Psoas muscle (tissue), 8 donors: Measurements from ENCODE around the gene EFTUD2. TPM values are rescaled to one million over a fixed set of nuclear protein-coding genes. Genes with fewer than 3 reads are reported as not detected.

Source experiments
- ATAC-seq, 4 donors: fragments of 200-7000 bp; cut with Tn5 transposase; one replicate each; pipeline ENCODE4 v1.9.1; 2020; ENCODE audit warnings: moderate library complexity in 3 of 4, mild to moderate bottlenecking in 2 of 4
- DNase-seq, 2 donors: peaks; one replicate each; pipeline ENCODE4 v3.0.0-alpha.2; 2020
- H3K27ac ChIP-seq: fragments of 200-600 bp; one replicate; pipeline ENCODE4 v1.8.0; 2022
- H3K27me3 ChIP-seq, 3 donors: fragments of 200-600 bp in 1 of 3; one replicate each; pipeline versions ENCODE4 v1.6.1 to v1.8.0; 2013 to 2022; ENCODE audit warnings: low read length in 2 of 3, mild to moderate bottlenecking in 2 of 3, moderate library complexity in 1 of 3; ENCODE audit not compliant: insufficient read depth in 3 of 3
- H3K36me3 ChIP-seq, 2 donors: fragments of 200-600 bp in 1 of 2; one replicate each; pipeline versions ENCODE4 v1.6.1 to v1.8.0; 2013 to 2022; ENCODE audit warnings: low read depth in 1 of 2, mild to moderate bottlenecking in 1 of 2, moderate library complexity in 1 of 2; ENCODE audit not compliant: insufficient read depth in 1 of 2
- H3K4me1 ChIP-seq: fragments of 200-600 bp; one replicate; pipeline ENCODE4 v1.8.0; 2022
- H3K4me3 ChIP-seq: fragments of 200-600 bp; one replicate; pipeline ENCODE4 v1.8.0; 2022; ENCODE audit warnings: mild to moderate bottlenecking
- H3K9me3 ChIP-seq: fragments of 200-600 bp; one replicate; pipeline ENCODE4 v1.8.0; 2022
- CTCF ChIP-seq: fragments of 200-600 bp; IDR thresholded peaks from one replicate; pipeline ENCODE4 v1.8.0; 2022; ENCODE audit warnings: antibody characterized with exemption
- WGBS, 3 donors: extraction: QIAGEN DNeasy Blood & Tissue Kit; methylation state at CpG; one replicate each; pipeline versions ENCODE4 v1.1.6 to v1.1.7; 2013; 5-methylcytosine and 5-hydroxymethylcytosine counted together
- intact Hi-C, 2 donors: fragments of 100-400 bp; cut with DNase I; formaldehyde crosslinking; loops; one replicate each; pipeline versions ENCODE4 v1.11.0 to v1.14.2; 2022
- polyA plus RNA-seq, 3 donors: library from polyadenylated mRNA; stranded (reverse); fragments of 200-250 nt; gene quantifications; one replicate each; pipeline ENCODE4 v1.2.3, GENCODE V29; 2013
- total RNA-seq, 4 donors: library from RNA; stranded (reverse); fragmentation: NEBNext Ultra II Directional in 2 of 4; extraction: Animal tissue kit (Norgen Biotek cat#: 25700) in 2 of 4; gene quantifications; one replicate each; pipeline versions ENCODE4 v1.2.1 to v1.2.4, GENCODE V29; 2021 to 2023
- donor health status: healthy with polysubstance abuse.
- donor health status: DM: no; HTN: no; CAD: no; lungs with moderate emphysema.
- donor health status: Bipolar disorder and iron deficiency.
- donor health status: healthy.
- donor health status: DM: yes; HTN: yes; CAD: no.
- donor health status: DM: no; HTN: no; CAD: no.
- donor health status: DM: no; HTN: no; CAD: no.
- donor health status: DM: yes; HTN: yes; CAD: no.

EFTUD2 gene
- total and polyA plus RNA-seq, 7 donors: 46.0 to 114 (median 102) TPM

DNA sequence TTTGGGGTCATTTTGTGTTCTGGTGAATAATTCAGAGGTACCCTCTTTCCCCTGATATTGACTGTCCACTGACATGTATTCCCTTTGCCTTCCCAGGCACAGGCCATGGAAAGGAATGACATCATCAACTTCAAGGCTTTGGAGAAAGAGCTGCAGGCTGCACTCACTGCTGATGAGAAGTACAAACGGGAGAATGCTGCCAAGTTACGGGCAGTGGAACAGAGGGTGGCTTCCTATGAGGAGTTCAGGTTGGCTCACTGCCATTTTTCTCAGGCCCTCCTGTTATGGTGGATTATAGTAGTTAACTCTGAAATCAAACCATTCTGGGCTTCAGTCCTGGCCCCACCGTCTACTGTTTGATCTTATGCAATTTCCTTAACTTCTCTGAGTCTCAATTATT is 1.6 kb upstream of the EFTUD2 start:
- DNase-seq (no peak), ATAC-seq (no peak)
- Histone ChIP-seq H3K4me3 (no peak overlapping the region), H3K27me3 (no peaks in the 10 kb centered on the region), H3K27ac (no peak overlapping the region), H3K4me1 (peaks cover 20% of the 10 kb centered on the region), H3K36me3 (no peaks in the 10 kb centered on the region), H3K9me3 (no peaks in the 10 kb centered on the region)
- intact Hi-C loops: loop anchor here in 1 of 2 donors (5.0 kb wide), 1 partner anchor 231 kb away; the partner anchor contains the start of gene PLCD3
- TF ChIP-seq CTCF: no peak
- 21 to 27% (median 25%) methylated on average over 3 of the region's 3 CpGs for WGBS, 3 donors

GRCh38 chr17:44898768-44899073 is 524 bp downstream of the EFTUD2 start:
- intact Hi-C loops: no loop called here
- DNase-seq (no peak), ATAC-seq (no peak)
- Histone ChIP-seq H3K9me3 (no peaks in the 10 kb centered on the region), H3K27ac (peak overlapping the region; percentile 98), H3K4me1 (peaks cover 20% of the 10 kb centered on the region), H3K4me3 (peak overlapping the region; percentile 97), H3K27me3 (no peaks in the 10 kb centered on the region), H3K36me3 (peaks cover 0 to 18% of the 10 kb centered on the region in 2 donors)
- no peak for TF ChIP-seq CTCF
- WGBS, 3 donors: 0 to 1% (median 0%) methylated on average over 7 of the region's 7 CpGs

GRCh38 chr17:44894642-44895041 is 4.6 kb downstream of the EFTUD2 start:
- Histone ChIP-seq H3K4me3 (no peak overlapping the region), H3K9me3 (no peaks in the 10 kb centered on the region), H3K27ac (no peak overlapping the region), H3K36me3 (peaks cover 5 to 51% of the 10 kb centered on the region in 2 donors), H3K4me1 (peaks cover 14% of the 10 kb centered on the region), H3K27me3 (no peaks in the 10 kb centered on the region)
- no peak for TF ChIP-seq CTCF
- DNase-seq (no peak), ATAC-seq (no peak)
- WGBS, 3 donors: 90 to 95% (median 95%) methylated on average over 4 of the region's 4 CpGs
- intact Hi-C loops: no loop called here

DNA sequence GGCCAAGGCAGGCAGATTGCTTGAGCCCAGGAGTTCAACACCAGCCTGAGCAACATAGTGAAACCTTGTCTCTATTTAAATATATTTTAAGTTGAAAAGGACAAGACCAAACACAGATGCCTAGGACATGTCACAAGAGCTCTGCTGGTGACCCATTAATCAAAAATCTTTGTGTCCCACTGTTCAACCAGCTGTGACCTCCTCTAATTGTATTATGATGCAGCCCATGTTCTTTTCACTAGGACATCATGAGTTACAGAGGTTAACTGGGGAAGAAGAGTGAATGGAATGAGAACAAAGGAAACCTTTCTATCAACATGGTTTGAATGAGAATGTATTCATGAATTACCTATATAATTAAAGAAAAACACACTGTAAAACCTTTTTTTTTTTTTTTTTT is 7.0 kb downstream of the EFTUD2 start:
- no peak for DNase-seq
- intact Hi-C loops: no loop called here
- Histone ChIP-seq H3K27ac (no peak overlapping the region), H3K27me3 (no peaks in the 10 kb centered on the region), H3K4me3 (no peak overlapping the region), H3K9me3 (no peaks in the 10 kb centered on the region), H3K4me1 (peaks cover 1% of the 10 kb centered on the region), H3K36me3 (peaks cover 5 to 60% of the 10 kb centered on the region in 2 donors)
- TF ChIP-seq CTCF: no peak
- no peak for ATAC-seq

DNA sequence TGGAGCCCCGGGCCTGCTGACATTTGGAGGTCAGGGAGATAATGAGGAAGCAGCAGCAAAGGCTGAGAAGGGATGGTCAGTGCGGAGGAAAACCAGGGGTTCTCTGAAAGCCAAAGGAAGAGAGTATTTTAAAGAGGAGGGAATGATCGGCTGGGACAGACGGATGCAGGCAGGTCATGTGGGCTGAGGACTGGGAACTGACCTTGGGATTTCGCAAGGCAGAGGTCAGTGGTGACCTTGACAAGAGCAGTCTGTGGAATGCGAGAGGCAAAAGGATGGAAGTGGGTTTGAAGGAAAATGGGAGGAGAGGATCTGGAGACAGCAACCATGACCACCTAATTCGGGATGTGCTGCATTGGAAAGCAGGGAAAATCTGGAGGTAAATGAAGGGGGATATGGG is 10.2 kb downstream of the EFTUD2 start:
- no peak for TF ChIP-seq CTCF
- Histone ChIP-seq H3K27ac (no peak overlapping the region), H3K27me3 (no peaks in the 10 kb centered on the region), H3K9me3 (no peaks in the 10 kb centered on the region), H3K4me3 (no peak overlapping the region), H3K36me3 (peaks cover 9 to 76% of the 10 kb centered on the region in 2 donors), H3K4me1 (no peaks in the 10 kb centered on the region)
- DNase-seq: no peak
- 72 to 79% (median 79%) methylated on average over 7 of the region's 7 CpGs for WGBS, 3 donors
- ATAC-seq: peak in 1 of 4 donors; percentile 30
- intact Hi-C loops: no loop called here
